HG02840 (cell line): ENCODE data around the gene WSB2.
A peak's percentile ranks its signal among the peaks of the same experiment; 100 is the strongest.
"Not testable (repeated sequence)": the region's sequence is repeated elsewhere in the genome, so short reads cannot be mapped to it uniquely, and the experiment has no call there.

Experiments
- ATAC-seq: cut with Tn5 transposase; IDR thresholded peaks from one replicate; pipeline ENCODE4 v1.9.1; 2021; ENCODE audit warnings: mild to moderate bottlenecking, moderate library complexity, moderate number of reproducible peaks; ENCODE audit not compliant: unreplicated experiment, low FRiP score

Gene WSB2

GRCh38 chr12:118036672-118037411, 24.1 kb downstream of the WSB2 start:
- no peak for ATAC-seq

- peak; percentile 62 for ATAC-seq
These were observed 25.6 kb downstream of the WSB2 start for GRCh38 chr12:118035190-118036041.

- ATAC-seq = no peak
These were observed 26.4 kb downstream of the WSB2 start for GRCh38 chr12:118034429-118035189.

GRCh38 chr12:118033902-118034301, 27.1 kb downstream of the WSB2 start:
- no peak for ATAC-seq

GRCh38 chr12:118033323-118033722, 27.7 kb downstream of the WSB2 start:
- ATAC-seq = no peak

- no peak for ATAC-seq
These were observed 28.8 kb downstream of the WSB2 start for GRCh38 chr12:118032188-118032587.

- ATAC-seq = no peak
These were observed 31.8 kb downstream of the WSB2 start for GRCh38 chr12:118029166-118029565.

- ATAC-seq = no peak
These were observed 35.8 kb downstream of the WSB2 start for GRCh38 chr12:118025168-118025567.

- no peak for ATAC-seq
These were observed 37.6 kb downstream of the WSB2 start for GRCh38 chr12:118023301-118023860.

- ATAC-seq = no peak
These were observed 38.3 kb downstream of the WSB2 start for GRCh38 chr12:118022728-118023109.

- not testable (repeated sequence) for ATAC-seq
These were observed 38.8 kb downstream of the WSB2 start for GRCh38 chr12:118022097-118022727.

GRCh38 chr12:118020036-118020435, 40.9 kb downstream of the WSB2 start:
- no peak for ATAC-seq

GRCh38 chr12:118017926-118018325, 43.1 kb downstream of the WSB2 start:
- no peak for ATAC-seq

GRCh38 chr12:118016424-118017264, 44.3 kb downstream of the WSB2 start, which contains the start of gene RFC5:
RFC5 (plus strand) TSS chr12:118016703; CDS start chr12:118016828, 125 bp downstream.
- peak; percentile 99 for ATAC-seq

- ATAC-seq = no peak
These were observed 45.0 kb downstream of the WSB2 start for GRCh38 chr12:118015944-118016343.

GRCh38 chr12:118015306-118015705, 45.7 kb downstream of the WSB2 start:
- no peak for ATAC-seq

GRCh38 chr12:118013283-118013682, 47.7 kb downstream of the WSB2 start:
- ATAC-seq = no peak

GRCh38 chr12:118011961-118012360, 49.0 kb downstream of the WSB2 start:
- ATAC-seq = no peak

GRCh38 chr12:118011377-118011776, 49.6 kb downstream of the WSB2 start:
- no peak for ATAC-seq
